Gastroesophageal sphincter (tissue), 3 donors: ENCODE data around the gene ARID5B.

ENCODE experiments used
- EP300 ChIP-seq: sonication (generic); formaldehyde crosslinking; IDR thresholded peaks from one replicate; pipeline ENCODE4 v1.6.1; 2017; ENCODE audit warnings: antibody characterized with exemption, mild to moderate bottlenecking
- POLR2A ChIP-seq, 2 donors: fragments of 450-650 bp; IDR thresholded peaks; one replicate each; pipeline ENCODE4 v1.6.1; 2017; ENCODE audit warnings: antibody characterized with exemption in 2 of 2, mild to moderate bottlenecking in 2 of 2, moderate library complexity in 1 of 2
- POLR2AphosphoS5 ChIP-seq: sonication (generic); formaldehyde crosslinking; IDR thresholded peaks from one replicate; pipeline ENCODE4 v1.6.1; 2017; ENCODE audit warnings: antibody characterized with exemption
- TF ChIP-seq, protein P1 (sequence below), 4 experiments: fragments of 200-600 bp in 2 of 4; fragments of 450-650 bp in 2 of 4; sonication (generic) in 1 of 4; IDR thresholded peaks; one replicate each; pipeline ENCODE4 v1.5.1; 2017 to 2019; ENCODE audit warnings: antibody characterized with exemption in 4 of 4, mild to moderate bottlenecking in 2 of 4, moderate library complexity in 2 of 4

GRCh38 chr10:62054830-62055229 lies 153.3 kb downstream of the ARID5B start:
- TF ChIP-seq, protein P1, sequence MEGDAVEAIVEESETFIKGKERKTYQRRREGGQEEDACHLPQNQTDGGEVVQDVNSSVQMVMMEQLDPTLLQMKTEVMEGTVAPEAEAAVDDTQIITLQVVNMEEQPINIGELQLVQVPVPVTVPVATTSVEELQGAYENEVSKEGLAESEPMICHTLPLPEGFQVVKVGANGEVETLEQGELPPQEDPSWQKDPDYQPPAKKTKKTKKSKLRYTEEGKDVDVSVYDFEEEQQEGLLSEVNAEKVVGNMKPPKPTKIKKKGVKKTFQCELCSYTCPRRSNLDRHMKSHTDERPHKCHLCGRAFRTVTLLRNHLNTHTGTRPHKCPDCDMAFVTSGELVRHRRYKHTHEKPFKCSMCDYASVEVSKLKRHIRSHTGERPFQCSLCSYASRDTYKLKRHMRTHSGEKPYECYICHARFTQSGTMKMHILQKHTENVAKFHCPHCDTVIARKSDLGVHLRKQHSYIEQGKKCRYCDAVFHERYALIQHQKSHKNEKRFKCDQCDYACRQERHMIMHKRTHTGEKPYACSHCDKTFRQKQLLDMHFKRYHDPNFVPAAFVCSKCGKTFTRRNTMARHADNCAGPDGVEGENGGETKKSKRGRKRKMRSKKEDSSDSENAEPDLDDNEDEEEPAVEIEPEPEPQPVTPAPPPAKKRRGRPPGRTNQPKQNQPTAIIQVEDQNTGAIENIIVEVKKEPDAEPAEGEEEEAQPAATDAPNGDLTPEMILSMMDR (IDR thresholded peaks at IDR 0.05), result no peak
- no peak for TF ChIP-seq EP300
- TF ChIP-seq POLR2AphosphoS5, result no peak
- no peak for TF ChIP-seq POLR2A (IDR thresholded peaks at IDR 0.05)
